Stimulated activated CD8-positive, alpha-beta memory T cell treated with anti-CD3 and anti-CD28 coated beads, Interleukin-12 subunit alpha, Interleukin-12 subunit beta, amount 100 ng/mL, for 24 hours (primary cell): Measurements from ENCODE around the gene STK24.

Experiments
- DNase-seq: peaks from one replicate; pipeline ENCODE4 v3.0.0-alpha.2; 2020; ENCODE audit errors: extremely low read depth

The STK24 gene

GRCh38 chr13:98473788-98474144 is 103.1 kb downstream of the STK24 start:
- no peak for DNase-seq

- no peak for DNase-seq
These were observed 103.6 kb downstream of the STK24 start for GRCh38 chr13:98473135-98473787.

GRCh38 chr13:98471934-98472333 is 105.0 kb downstream of the STK24 start:
- no peak for DNase-seq

- DNase-seq, result no peak
These were observed 106.0 kb downstream of the STK24 start for GRCh38 chr13:98470920-98471319.

GRCh38 chr13:98468929-98469328 is 108.0 kb downstream of the STK24 start:
- no peak for DNase-seq

GRCh38 chr13:98468361-98468760 is 108.5 kb downstream of the STK24 start:
- DNase-seq, result no peak

- no peak for DNase-seq
These were observed 109.5 kb downstream of the STK24 start for GRCh38 chr13:98467263-98467985.

- peak; percentile 23 for DNase-seq
These were observed 110.2 kb downstream of the STK24 start for GRCh38 chr13:98466634-98467236.

GRCh38 chr13:98462946-98463345 is 114.0 kb downstream of the STK24 start:
- DNase-seq, result no peak

- no peak for DNase-seq
These were observed 114.5 kb downstream of the STK24 start for GRCh38 chr13:98462241-98462882.

- no peak for DNase-seq
These were observed 115.2 kb downstream of the STK24 start for GRCh38 chr13:98461486-98462240.

GRCh38 chr13:98460516-98460915 is 116.4 kb downstream of the STK24 start:
- DNase-seq, result no peak

- no peak for DNase-seq
These were observed 117.1 kb downstream of the STK24 start for GRCh38 chr13:98459721-98460370.

GRCh38 chr13:98459171-98459681 is 117.7 kb downstream of the STK24 start:
- no peak for DNase-seq

- no peak for DNase-seq
These were observed 118.5 kb downstream of the STK24 start for GRCh38 chr13:98458431-98458830.

- no peak for DNase-seq
These were observed 119.9 kb downstream of the STK24 start for GRCh38 chr13:98457053-98457452.

GRCh38 chr13:98456413-98456845 is 120.5 kb downstream of the STK24 start:
- DNase-seq, result no peak

- no peak for DNase-seq
These were observed 122.5 kb downstream of the STK24 start for GRCh38 chr13:98454389-98454881.

- DNase-seq, result no peak
These were observed 123.8 kb downstream of the STK24 start for GRCh38 chr13:98452851-98453843.
